Measurements from ENCODE around the gene COL4A4.

COL4A4 gene

GRCh38 chr2:227160164-227160563, 3.8 kb downstream of the COL4A4 start:
- DNase-seq = no peak

DNA sequence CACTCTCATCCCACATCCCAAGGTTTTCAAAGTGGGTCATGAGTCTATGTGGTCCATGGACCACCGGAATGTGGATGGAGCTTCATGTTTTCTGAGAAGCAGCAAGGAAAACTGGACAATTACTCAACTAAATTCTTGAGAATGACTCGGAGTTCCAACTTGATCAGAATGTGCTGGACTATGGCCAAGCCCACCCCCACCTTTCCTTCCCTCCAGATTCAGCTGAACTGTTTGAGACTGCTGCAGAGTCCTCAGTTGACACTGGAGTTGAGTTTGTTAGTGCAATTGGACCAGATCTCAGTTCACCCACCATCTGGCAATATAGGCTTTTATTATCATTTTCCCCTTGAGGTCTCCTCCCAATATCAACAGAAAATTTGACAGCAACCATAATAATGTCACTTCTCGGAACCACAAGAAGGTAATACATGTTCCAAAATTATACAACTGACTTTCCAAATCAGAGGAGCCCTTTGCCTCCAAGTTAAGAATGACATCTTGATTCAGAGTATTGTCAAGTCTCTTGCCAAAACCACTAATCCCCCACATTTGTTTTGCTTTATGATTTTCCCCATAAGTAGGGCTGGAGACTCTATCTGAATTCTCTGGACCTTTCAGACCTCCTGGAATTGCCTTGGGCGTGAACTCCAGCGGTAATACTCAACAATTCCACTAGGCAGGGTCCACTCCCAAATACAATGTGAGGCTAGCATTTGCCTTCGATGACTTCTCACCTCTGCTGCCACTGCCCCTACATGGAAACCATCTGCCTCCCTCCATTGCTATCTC, 8.8 kb downstream of the COL4A4 start:
- DNase-seq = no peak

DNA sequence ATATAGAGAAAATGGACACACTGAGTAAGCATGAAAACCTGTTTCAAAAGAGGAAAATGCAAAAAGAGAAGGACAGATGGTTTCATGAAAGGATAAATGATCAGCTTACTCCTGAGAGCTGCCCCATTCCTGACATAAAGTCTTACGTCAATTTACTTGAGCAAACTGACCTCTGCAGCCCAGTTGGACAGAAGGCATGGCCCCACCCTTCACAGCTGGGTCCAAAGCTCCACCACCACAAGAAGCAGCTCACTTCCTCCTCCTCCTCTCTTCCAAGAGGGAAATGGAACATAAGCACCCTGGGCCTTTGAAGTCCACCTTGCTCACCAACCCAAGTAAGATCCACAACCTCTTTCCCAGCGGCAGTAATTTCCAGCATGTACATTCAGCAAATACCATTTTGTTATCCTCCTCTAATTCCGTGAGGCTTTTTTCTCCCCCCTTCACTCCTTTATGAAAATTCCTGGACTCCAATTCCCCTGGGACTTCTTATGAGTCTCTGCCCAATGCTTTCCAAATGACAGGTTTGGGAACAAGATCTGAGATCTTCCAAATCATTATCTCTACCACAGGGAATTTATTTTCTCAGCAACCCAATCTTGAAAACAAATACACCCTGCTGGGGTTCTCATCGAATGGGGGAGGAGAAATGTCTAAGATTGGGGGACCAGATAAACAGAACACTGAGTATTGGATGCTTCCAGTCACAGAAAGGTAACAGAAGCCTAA, 10.1 kb downstream of the COL4A4 start:
- DNase-seq = no peak

DNA sequence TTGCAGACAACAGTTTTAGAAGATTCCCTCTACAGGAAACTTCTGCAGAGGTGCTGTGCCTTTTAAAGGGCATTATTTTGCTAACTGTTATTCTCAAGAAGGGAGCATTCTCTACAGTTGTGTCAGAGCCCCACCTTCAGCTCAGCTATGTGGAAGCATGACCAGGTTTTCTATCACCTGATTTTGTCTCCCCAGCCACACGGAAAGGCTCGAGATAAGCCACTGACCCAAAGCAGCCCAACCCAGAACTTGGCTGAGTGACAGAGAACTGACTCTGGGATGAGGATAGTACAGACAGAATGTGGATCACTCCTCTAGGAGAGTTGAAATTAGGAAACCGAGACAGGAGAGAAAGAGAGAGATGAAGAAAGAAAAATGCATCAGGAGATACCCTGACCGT, 10.7 kb downstream of the COL4A4 start:
- DNase-seq = no peak

DNA sequence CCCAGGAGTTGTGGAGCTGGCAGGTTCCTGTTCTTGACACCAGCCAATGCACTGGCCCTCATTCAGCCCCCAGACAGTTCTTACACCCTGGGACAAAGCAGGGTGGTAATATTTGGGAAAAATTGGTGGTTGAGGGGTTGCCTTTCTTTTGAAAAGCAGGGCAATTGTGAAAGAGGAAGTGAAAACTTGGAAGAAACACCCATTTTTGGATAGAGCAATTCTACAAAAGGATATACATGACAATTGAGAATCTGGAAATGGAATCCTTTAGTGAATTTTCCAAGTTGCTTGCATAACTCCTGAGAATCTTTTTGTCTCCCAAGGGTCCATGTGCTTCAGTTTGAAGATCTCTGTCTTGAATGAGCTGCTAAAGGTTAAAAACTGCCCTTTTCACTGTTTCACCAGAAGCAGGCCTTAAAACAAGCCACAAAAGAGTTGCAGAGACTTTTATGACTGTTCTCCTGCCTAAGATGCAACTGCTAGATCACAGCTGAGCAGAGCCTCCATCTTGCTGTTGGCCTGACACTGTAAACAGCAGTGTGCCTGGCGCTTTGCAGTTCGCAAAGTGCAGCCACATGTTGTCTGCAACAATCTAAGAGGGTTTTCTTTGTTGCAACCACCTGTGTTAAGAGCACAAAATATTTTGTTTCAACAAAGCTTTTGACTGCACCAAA, 11.8 kb downstream of the COL4A4 start:
- no peak for DNase-seq

- no peak for DNase-seq
Measured at GRCh38 chr2:227150222-227150936, 13.6 kb downstream of the COL4A4 start.

DNA sequence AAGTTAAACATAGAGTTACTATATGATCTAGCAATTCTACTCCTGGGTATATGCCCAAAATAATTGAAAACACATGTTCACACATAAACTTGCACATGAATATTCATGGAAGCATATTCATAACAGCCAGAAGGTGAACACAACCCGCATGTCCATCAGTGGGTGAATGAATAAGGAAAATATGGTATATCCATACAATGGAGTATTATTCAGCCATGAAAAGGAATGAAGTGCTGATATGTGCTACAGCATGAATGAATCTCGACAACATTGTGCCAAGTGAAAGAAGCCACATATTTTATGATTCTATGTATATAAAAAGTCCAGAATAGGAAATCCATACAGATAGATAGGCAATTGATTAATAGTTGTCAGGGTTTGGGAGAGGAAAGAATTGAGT, 15.9 kb downstream of the COL4A4 start:
- DNase-seq = no peak

- DNase-seq = no peak
Measured at GRCh38 chr2:227147023-227147422, 17.0 kb downstream of the COL4A4 start.

- no peak for DNase-seq
Measured at GRCh38 chr2:227146456-227146855, 17.5 kb downstream of the COL4A4 start.

DNA sequence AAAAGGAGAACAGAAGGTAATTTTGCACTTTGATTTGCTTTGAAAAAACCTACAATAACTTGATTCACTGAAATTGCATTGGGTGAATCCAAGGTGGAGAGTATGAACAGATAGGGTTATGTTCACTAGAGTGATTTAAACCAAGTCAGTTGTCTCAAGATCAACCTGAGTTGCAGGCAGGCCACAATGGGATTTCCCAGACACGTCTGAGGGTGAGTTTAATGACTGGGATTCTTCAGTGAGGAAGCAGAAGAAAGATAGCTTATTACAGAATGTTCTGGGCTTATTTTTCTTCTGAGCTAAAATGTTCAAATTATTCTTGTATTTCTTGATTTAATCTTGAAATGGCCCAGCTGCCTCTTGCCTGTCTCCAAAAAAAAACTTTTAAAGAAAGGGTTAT, 20.1 kb downstream of the COL4A4 start:
- no peak for DNase-seq

GRCh38 chr2:227141301-227141700, 22.7 kb downstream of the COL4A4 start:
- no peak for DNase-seq

GRCh38 chr2:227134591-227134990, 29.4 kb downstream of the COL4A4 start:
- DNase-seq = no peak

DNA sequence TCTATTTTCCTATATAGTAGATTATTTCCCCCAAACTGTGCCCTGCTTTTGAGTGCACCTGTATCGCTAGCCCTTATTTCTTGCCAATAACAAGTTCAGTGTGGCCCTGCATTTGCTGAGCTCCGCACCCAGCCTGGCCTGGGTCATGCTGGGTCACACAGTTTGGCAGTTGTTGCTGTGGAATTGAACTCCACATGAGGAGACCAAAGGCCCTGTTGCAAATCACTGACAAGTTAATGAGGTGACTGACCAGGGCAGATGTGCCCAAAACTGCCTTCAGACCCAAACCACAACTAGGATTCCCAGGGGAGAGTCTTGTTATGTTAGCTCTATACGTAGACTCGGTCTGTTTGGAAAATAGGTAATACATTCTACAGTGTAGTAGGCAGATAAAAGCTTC, 31.0 kb downstream of the COL4A4 start:
- no peak for DNase-seq

DNA sequence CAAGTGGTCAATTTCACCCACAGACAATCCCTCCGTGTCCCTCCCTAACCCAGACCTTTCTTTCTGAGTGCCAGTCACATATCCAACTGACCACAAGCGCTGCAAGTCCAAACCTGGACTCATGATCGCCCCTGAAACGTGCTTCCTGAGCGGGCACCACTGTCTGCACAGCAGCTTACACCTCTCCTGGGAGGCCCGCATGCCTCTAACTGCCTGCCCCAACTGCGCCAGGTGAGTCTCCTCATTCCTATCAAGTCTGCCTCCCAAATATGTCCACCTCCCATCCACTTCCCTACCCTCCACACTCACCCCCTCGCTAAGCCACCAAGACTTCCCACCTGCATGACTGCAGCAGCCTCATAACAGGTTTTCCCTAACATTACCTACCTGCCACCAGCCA, 33.4 kb downstream of the COL4A4 start:
- DNase-seq = no peak

GRCh38 chr2:227127201-227127600, 36.8 kb downstream of the COL4A4 start:
- DNase-seq = peak; percentile 50

DNA sequence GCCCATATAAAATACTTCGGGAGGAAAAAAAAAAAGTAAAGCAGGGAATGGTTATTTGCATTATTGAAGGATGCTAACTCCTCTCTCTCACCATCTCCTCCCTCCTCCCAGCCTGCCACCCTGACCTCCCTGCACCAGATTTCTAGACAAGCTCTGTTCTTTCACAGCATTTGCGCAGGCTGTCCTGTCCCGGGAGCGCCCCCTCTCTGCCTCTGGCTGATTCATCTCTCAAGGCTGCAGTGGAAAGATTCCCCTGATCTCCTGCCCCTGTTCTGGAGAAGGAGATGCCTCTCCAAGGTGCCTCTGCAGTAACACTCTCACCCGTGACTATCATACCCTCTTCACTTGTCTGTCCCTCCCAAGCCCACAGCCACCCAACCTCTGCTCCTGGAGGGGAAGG, 38.5 kb downstream of the COL4A4 start:
- no peak for DNase-seq

DNA sequence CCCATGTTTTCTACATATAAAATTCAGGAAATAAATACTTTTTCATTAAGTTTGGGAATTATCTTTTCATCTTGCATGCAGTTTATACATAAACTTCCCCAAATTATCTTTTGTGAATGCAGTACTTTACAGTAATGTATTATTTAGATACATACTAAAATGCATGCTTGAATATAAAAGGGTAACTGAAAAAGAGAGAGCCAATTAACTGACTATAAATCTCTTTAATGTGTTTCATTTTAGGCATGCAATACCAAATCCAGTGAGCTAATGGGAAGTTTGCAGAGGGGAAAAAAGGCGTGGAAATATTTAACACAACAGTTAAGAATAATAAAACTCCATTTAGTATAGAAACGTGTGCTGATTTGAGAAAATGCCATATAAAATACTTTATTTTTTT, 39.2 kb downstream of the COL4A4 start:
- DNase-seq = no peak

GRCh38 chr2:227123697-227124096, 40.3 kb downstream of the COL4A4 start:
- no peak for DNase-seq

GRCh38 chr2:227118353-227118752, 45.7 kb downstream of the COL4A4 start:
- no peak for DNase-seq

DNA sequence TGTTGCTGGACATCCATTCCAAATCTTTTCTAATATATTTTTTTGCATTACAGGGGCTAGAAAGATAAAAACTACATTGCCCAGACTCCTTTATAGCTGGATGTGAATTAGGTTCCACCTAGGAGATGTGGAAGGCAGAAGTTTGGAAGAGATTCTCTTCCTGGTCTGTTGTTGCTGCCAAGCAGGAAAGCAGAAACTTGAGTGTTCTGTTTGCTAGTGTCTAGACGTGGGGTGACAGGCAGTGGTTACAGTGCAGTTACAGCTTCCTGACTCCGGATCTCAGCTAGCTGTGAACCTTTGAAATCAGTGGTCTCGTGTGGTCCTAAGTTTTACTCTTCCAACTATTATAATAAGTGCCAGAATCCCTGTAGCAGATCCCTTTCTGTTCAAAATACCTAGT, 46.2 kb downstream of the COL4A4 start:
- no peak for DNase-seq

- DNase-seq = no peak
Measured at GRCh38 chr2:227117027-227117426, 47.0 kb downstream of the COL4A4 start.

- DNase-seq = no peak
Measured at GRCh38 chr2:227115761-227116160, 48.2 kb downstream of the COL4A4 start.

Measured in NCI-H748 treated with DMSO at 0.1 percent for 48 hours (cell line).